H1 (cell line): ENCODE results near the gene KCNQ2. TPM values are rescaled to one million over a fixed set of nuclear protein-coding genes. Genes with fewer than 3 reads are reported as not detected.
A peak's percentile ranks its signal among the peaks of the same experiment; 100 is the strongest.

Experiments used
- CTCF ChIA-PET: fragments of 300-600 bp; sonication (Branson Sonifier 250); formaldehyde crosslinking; loops from one replicate; lab custom pipeline; 2021; ENCODE audit not compliant: partially characterized antibody; lab: Charles Lee
- POLR2A ChIA-PET: fragments of 300-600 bp; sonication (Branson Sonifier 250); formaldehyde crosslinking; loops from one replicate; lab custom pipeline; 2021; ENCODE audit warnings: inconsistent platforms; ENCODE audit not compliant: partially characterized antibody; lab: Charles Lee
- DNase-seq, 2 experiments: peaks; one replicate each; pipeline versions ENCODE4 v3.0.0 to v3.0.0-alpha.2; 2010 to 2022; ENCODE audit warnings: low spot score in 2 of 2, low read depth in 1 of 2, mixed read lengths in 1 of 2
- FAIRE-seq: peaks from 2 replicates; lab custom pipeline; 2011; peaks lifted over from hg19 to GRCh38; lab: Jason Lieb, UNC
- H2AFZ ChIP-seq: 2 replicates; pipeline ENCODE4 v1.8.1; 2012; ENCODE audit warnings: low read length, inconsistent platforms
- H2AK5ac ChIP-seq: 2 replicates; pipeline ENCODE4 v1.6.1; 2013; ENCODE audit warnings: low read depth, low read length
- H2BK120ac ChIP-seq: replicated peaks from 2 replicates; pipeline ENCODE3; 2013; ENCODE audit warnings: low read depth, low read length, inconsistent platforms
- H2BK12ac ChIP-seq: 2 replicates; pipeline ENCODE4 v1.6.1; 2013; ENCODE audit warnings: low read depth, low read length
- H2BK15ac ChIP-seq: 2 replicates; pipeline ENCODE4 v1.6.1; 2013; ENCODE audit warnings: low read length
- H2BK20ac ChIP-seq: 2 replicates; pipeline ENCODE4 v1.6.1; 2013; ENCODE audit warnings: low read length
- H2BK5ac ChIP-seq: 2 replicates; pipeline ENCODE4 v1.6.1; 2013; ENCODE audit warnings: low read depth, low read length
- H3K14ac ChIP-seq: 2 replicates; pipeline ENCODE4 v1.6.1; 2013; ENCODE audit warnings: inconsistent platforms; ENCODE audit not compliant: insufficient read length
- H3K18ac ChIP-seq: 2 replicates; pipeline ENCODE4 v1.6.1; 2013; ENCODE audit warnings: low read length; ENCODE audit errors: extremely low read depth
- H3K23ac ChIP-seq: 2 replicates; pipeline ENCODE4 v1.6.1; 2013; ENCODE audit warnings: inconsistent platforms; ENCODE audit not compliant: insufficient read length
- H3K23me2 ChIP-seq: 2 replicates; pipeline ENCODE4 v1.6.1; 2013; ENCODE audit warnings: low read depth, low read length
- H3K27ac ChIP-seq: 2 replicates; pipeline ENCODE4 v1.6.1; 2011; ENCODE audit warnings: low read depth, low read length, inconsistent platforms
- H3K27me3 ChIP-seq, 4 experiments: replicated peaks in 1 of 4; 1 replicate in 1 of 4; 2 replicates in 3 of 4; pipeline versions ENCODE4 v1.6.1 to v1.8.1; 2011 to 2013; ENCODE audit warnings: low read length in 3 of 4, mild to moderate bottlenecking in 3 of 4, inconsistent platforms in 2 of 4, mixed read lengths in 2 of 4, moderate library complexity in 1 of 4; ENCODE audit not compliant: control insufficient read depth in 3 of 4, insufficient read depth in 3 of 4; ENCODE audit errors: extremely low read depth in 1 of 4
- H3K36me3 ChIP-seq, 4 experiments: 2 replicates each; pipeline versions ENCODE4 v1.6.1 to v1.8.1; 2011 to 2013; ENCODE audit warnings: mild to moderate bottlenecking in 4 of 4, low read length in 3 of 4, moderate library complexity in 2 of 4, control low read depth in 1 of 4, inconsistent platforms in 1 of 4; ENCODE audit not compliant: insufficient read depth in 4 of 4, control insufficient read depth in 2 of 4
- H3K4ac ChIP-seq: replicated peaks from 2 replicates; pipeline ENCODE3; 2013; ENCODE audit warnings: low read length, low read depth, mixed read lengths, inconsistent platforms; ENCODE audit not compliant: insufficient read length
- H3K4me1 ChIP-seq, 4 experiments: replicated peaks in 1 of 4; 1 replicate in 1 of 4; 2 replicates in 3 of 4; pipeline versions ENCODE4 v1.6.1 to v1.8.1; 2011 to 2013; ENCODE audit warnings: low read length in 3 of 4, inconsistent platforms in 2 of 4, mixed read lengths in 1 of 4; ENCODE audit not compliant: insufficient read depth in 4 of 4, control insufficient read depth in 3 of 4
- H3K4me2 ChIP-seq, 2 experiments: 2 replicates each; pipeline versions ENCODE4 v1.6.1 to v1.8.1; 2011 to 2013; ENCODE audit warnings: low read depth in 2 of 2, low read length in 2 of 2, control low read depth in 1 of 2, inconsistent platforms in 1 of 2, mild to moderate bottlenecking in 1 of 2; ENCODE audit not compliant: insufficient read depth in 1 of 2
- H3K4me3 ChIP-seq, 4 experiments: fragments of 200-600, 300-600 bp in 1 of 4; sonication (generic), shearing (Covaris generic), sonication (Bioruptor Twin) in 1 of 4; 2 replicates each; pipeline versions ENCODE4 v1.5.1 to v1.8.1; 2011 to 2016; ENCODE audit warnings: low read length in 4 of 4, low read depth in 3 of 4, control low read depth in 2 of 4, inconsistent platforms in 2 of 4, mild to moderate bottlenecking in 2 of 4, mixed read lengths in 1 of 4, moderate library complexity in 1 of 4; ENCODE audit not compliant: insufficient read depth in 2 of 4; ENCODE audit errors: extremely low read depth in 1 of 4
- H3K56ac ChIP-seq: replicated peaks from 2 replicates; pipeline ENCODE3; 2013; ENCODE audit warnings: low read depth, mild to moderate bottlenecking, mixed read lengths, low read length, inconsistent platforms; ENCODE audit not compliant: insufficient read length
- H3K79me1 ChIP-seq: 2 replicates; pipeline ENCODE4 v1.6.1; 2013; ENCODE audit warnings: low read depth, low read length, control low read depth
- H3K79me2 ChIP-seq, 2 experiments: 2 replicates each; pipeline versions ENCODE4 v1.6.1 to v1.8.1; 2012 to 2013; ENCODE audit warnings: low read length in 2 of 2, mild to moderate bottlenecking in 2 of 2, inconsistent platforms in 1 of 2; ENCODE audit not compliant: insufficient read depth in 2 of 2, control insufficient read depth in 1 of 2
- H3K9ac ChIP-seq, 4 experiments: replicated peaks in 1 of 4; 1 replicate in 1 of 4; 2 replicates in 3 of 4; pipeline versions ENCODE4 v1.6.1 to v1.8.1; 2011 to 2013; ENCODE audit warnings: low read depth in 3 of 4, low read length in 3 of 4, control low read depth in 2 of 4, mild to moderate bottlenecking in 2 of 4, moderate library complexity in 2 of 4, inconsistent platforms in 1 of 4; ENCODE audit errors: extremely low read depth in 1 of 4
- H3K9me3 ChIP-seq, 2 experiments: 2 replicates each; pipeline versions ENCODE4 v1.6.1 to v1.8.1; 2012 to 2013; ENCODE audit warnings: mild to moderate bottlenecking in 2 of 2, moderate library complexity in 2 of 2, control low read depth in 1 of 2, inconsistent platforms in 1 of 2, low read depth in 1 of 2, low read length in 1 of 2, mixed read lengths in 1 of 2; ENCODE audit not compliant: insufficient read depth in 2 of 2
- H4K20me1 ChIP-seq, 2 experiments: replicated peaks in 1 of 2; 2 replicates each; pipeline versions ENCODE3 to v1.8.1; 2011 to 2013; ENCODE audit warnings: inconsistent platforms in 2 of 2, low read length in 2 of 2, mild to moderate bottlenecking in 1 of 2; ENCODE audit not compliant: insufficient read depth in 2 of 2, control insufficient read depth in 1 of 2
- H4K5ac ChIP-seq: 2 replicates; pipeline ENCODE4 v1.6.1; 2013; ENCODE audit warnings: low read length, low read depth, mixed read lengths, inconsistent platforms; ENCODE audit not compliant: insufficient read length
- H4K8ac ChIP-seq: 2 replicates; pipeline ENCODE4 v1.8.0; 2013; ENCODE audit warnings: mild to moderate bottlenecking, moderate library complexity, low read length, inconsistent platforms; ENCODE audit not compliant: insufficient read depth; ENCODE audit errors: extremely low read depth
- H4K91ac ChIP-seq: replicated peaks from 2 replicates; pipeline ENCODE3; 2013; ENCODE audit warnings: low read length, mixed read lengths, inconsistent platforms; ENCODE audit not compliant: insufficient read length
- CBX8 ChIP-seq: fragments of 300-800, 300-1000 bp; sonication (generic); IDR thresholded peaks from 2 replicates; pipeline ENCODE4 v1.7.1; 2016; ENCODE audit warnings: low read depth, low read length, borderline replicate concordance
- CHD1 ChIP-seq: IDR thresholded peaks from 2 replicates; pipeline ENCODE4 v1.6.1; 2012; ENCODE audit warnings: low read depth, low read length, improper control_type of control experiment
- CREB1 ChIP-seq: IDR thresholded peaks from 2 replicates; pipeline ENCODE4 v1.6.1; 2012; ENCODE audit warnings: inconsistent platforms
- EP300 ChIP-seq, 2 experiments: IDR thresholded peaks; 1 replicate in 1 of 2; 2 replicates in 1 of 2; pipeline ENCODE4 v1.6.1; 2011 to 2012; ENCODE audit warnings: low read depth in 2 of 2, low read length in 2 of 2, mild to moderate bottlenecking in 2 of 2, borderline replicate concordance in 1 of 2, inconsistent platforms in 1 of 2, moderate library complexity in 1 of 2
- JUN ChIP-seq: IDR thresholded peaks from 2 replicates; pipeline ENCODE4 v1.6.1; 2011; ENCODE audit warnings: low read depth, mild to moderate bottlenecking, improper control_type of control experiment, low read length
- KDM4A ChIP-seq: IDR thresholded peaks from one replicate; pipeline ENCODE4 v1.7.1; 2012; ENCODE audit warnings: low read depth, mild to moderate bottlenecking, moderate library complexity, low read length, inconsistent platforms; ENCODE audit not compliant: severe bottlenecking
- POU5F1 ChIP-seq: IDR thresholded peaks from 2 replicates; pipeline ENCODE4 v1.6.1; 2011; ENCODE audit warnings: low read depth, mild to moderate bottlenecking, low read length, moderate library complexity
- RFX5 ChIP-seq: IDR thresholded peaks from 2 replicates; pipeline ENCODE4 v1.6.1; 2011; ENCODE audit warnings: low read depth, low read length, improper control_type of control experiment, borderline replicate concordance
- SP4 ChIP-seq: IDR thresholded peaks from 2 replicates; pipeline ENCODE4 v1.6.1; 2012; ENCODE audit warnings: low read length, inconsistent platforms
- TAF1 ChIP-seq: IDR thresholded peaks from 2 replicates; pipeline ENCODE4 v1.6.1; 2011; ENCODE audit warnings: mild to moderate bottlenecking, low read depth, low read length
- WGBS, 2 experiments: shearing (Covaris generic) in 1 of 2; methylation state at CpG; one replicate each; pipeline versions ENCODE4 v1.1.6 to v1.1.7; 2013 to 2015; ENCODE audit warnings: low lambda C conversion rate in 2 of 2, mixed read lengths in 2 of 2, inconsistent platforms in 1 of 2, low coverage in 1 of 2, missing lambda C conversion rate in 1 of 2; ENCODE audit not compliant: insufficient replicate concordance in 2 of 2, insufficient coverage in 1 of 2, insufficient read length in 1 of 2; ENCODE audit errors: extremely low coverage in 1 of 2, missing lambda C conversion rate in 1 of 2; 5-methylcytosine and 5-hydroxymethylcytosine counted together
- polyA plus RNA-seq, 7 experiments: library from polyadenylated mRNA; depleted of rRNA in 3 of 7; stranded (reverse) in 5 of 7; unstranded in 2 of 7; fragments of >200 nt in 5 of 7; fragments of 200-250 nt in 2 of 7; gene quantifications; 1 replicate in 5 of 7; 2 replicates in 1 of 7; 4 replicates in 1 of 7; pipeline versions ENCODE4 v1.2.1 to v1.2.3, GENCODE V29; 2011 to 2013; ENCODE audit warnings: missing spikeins in 2 of 7, mixed read lengths in 2 of 7
- total RNA-seq: library from RNA; stranded (reverse); fragmentation: NEBNext Ultra II Directional; extraction: Animal tissue kit (Norgen Biotek cat#: 25700); gene quantifications from 2 replicates; pipeline ENCODE4 v1.2.1, GENCODE V29; 2021
- TF ChIP-seq, protein P1 (sequence below): IDR thresholded peaks from 2 replicates; pipeline ENCODE4 v1.6.1; 2012; ENCODE audit warnings: inconsistent platforms

The KCNQ2 gene
- total and polyA plus RNA-seq, 2 of the 8 experiments (the other 6 are each of a cell fraction or from before 2014, with no cell fraction given): 82.6 to 243 TPM

DNA sequence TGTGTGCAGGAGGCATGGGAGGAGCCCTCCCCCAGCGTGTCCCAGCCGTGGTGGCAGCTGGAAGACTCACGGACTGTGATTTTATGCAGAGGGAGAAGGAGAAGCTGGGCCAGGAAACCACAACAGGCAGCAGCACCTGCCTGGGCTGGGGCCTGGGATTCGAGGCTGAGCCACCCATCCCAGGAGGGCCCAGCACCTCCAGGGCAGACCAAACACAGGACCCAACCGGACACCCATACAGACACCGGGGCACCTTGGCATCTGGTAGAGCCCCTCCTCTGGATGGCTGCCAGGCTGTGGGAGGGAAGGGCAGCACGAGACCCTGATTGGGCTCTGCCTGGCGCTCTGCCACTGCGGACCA lies 69.6 kb downstream of the KCNQ2 start:
- no peak overlapping the region for H3K4me2 ChIP-seq
- H2AFZ ChIP-seq: no peak overlapping the region
- H3K4ac ChIP-seq: no peak overlapping the region
- H3K14ac ChIP-seq: no peak overlapping the region
- H4K91ac ChIP-seq: no peak overlapping the region
- no peak overlapping the region for H3K9ac ChIP-seq
- no peak overlapping the region for H2BK5ac ChIP-seq
- no peak overlapping the region for H3K23ac ChIP-seq
- H2BK12ac ChIP-seq: no peak overlapping the region
- no peaks in the 10 kb centered on the region for H3K36me3 ChIP-seq
- no peak overlapping the region for H3K18ac ChIP-seq
- 90% methylated on average over 9 of the region's 9 CpGs; no CpG with 5 or more reads in 1 of the 2 experiments for WGBS, 2 experiments
- H2BK15ac ChIP-seq: no peak overlapping the region
- ChIA-PET POLR2A (interaction anchor here (1.4 kb wide), 1 partner anchor 9 kb away, joined by 6 read pairs; no protein-coding TSS in a partner anchor), CTCF (interaction anchor here (1.3 to 1.6 kb wide), 3 partner anchors 9 to 172 kb away, joined by 3 to 7 read pairs (median 3); no protein-coding TSS in a partner anchor)
- H2BK20ac ChIP-seq: no peak overlapping the region
- no peak overlapping the region for H2AK5ac ChIP-seq
- H3K27ac ChIP-seq: no peak overlapping the region
- H4K20me1 ChIP-seq: peaks cover 0 to 4% of the 10 kb centered on the region in 2 experiments
- no peaks in the 10 kb centered on the region for H3K9me3 ChIP-seq
- H3K4me1 ChIP-seq: peaks cover 0 to 15% (median 9%) of the 10 kb centered on the region in 4 experiments; a peak in 4 of 7 replicates
- no peaks in the 10 kb centered on the region for H3K79me2 ChIP-seq
- no peaks in the 10 kb centered on the region for H3K23me2 ChIP-seq
- H3K79me1 ChIP-seq: no peaks in the 10 kb centered on the region
- H3K27me3 ChIP-seq: no peaks in the 10 kb centered on the region
- peak overlapping the region; percentile 25; the same call in 1 of the 2 replicates for H4K8ac ChIP-seq
- DNase-seq (no peak), FAIRE-seq (no peak)
- H2BK120ac ChIP-seq: no peak overlapping the region
- no peak overlapping the region for H3K4me3 ChIP-seq
- no peak overlapping the region for H4K5ac ChIP-seq
- no peak overlapping the region for H3K56ac ChIP-seq
- TF ChIP-seq JUN (no peak), CREB1 (no peak), CHD1 (no peak), TAF1 (no peak), KDM4A (no peak), CBX8 (no peak), SP4 (no peak), RFX5 (no peak), EP300 (IDR thresholded peaks at IDR 0.05; ENCODE audit: borderline replicate concordance in 1 of 2, low read depth in 2 of 2, low read length in 2 of 2) (no peak), POU5F1 (no peak)
- TF ChIP-seq, protein P1, sequence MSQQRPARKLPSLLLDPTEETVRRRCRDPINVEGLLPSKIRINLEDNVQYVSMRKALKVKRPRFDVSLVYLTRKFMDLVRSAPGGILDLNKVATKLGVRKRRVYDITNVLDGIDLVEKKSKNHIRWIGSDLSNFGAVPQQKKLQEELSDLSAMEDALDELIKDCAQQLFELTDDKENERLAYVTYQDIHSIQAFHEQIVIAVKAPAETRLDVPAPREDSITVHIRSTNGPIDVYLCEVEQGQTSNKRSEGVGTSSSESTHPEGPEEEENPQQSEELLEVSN: no peak
